Tibial artery (tissue), 4 donors: ENCODE results near the gene H2AZ2.

ENCODE experiments used
- DNase-seq, 2 donors: peaks; one replicate each; pipeline ENCODE4 v3.0.0-alpha.2; 2019
- H3K27ac ChIP-seq, 2 donors: fragments of 200-600 bp; sonication (generic) in 1 of 2; 1 replicate in 1 of 2; 2 replicates in 1 of 2; pipeline ENCODE4 v1.5.1; 2018 to 2019; ENCODE audit warnings: mild to moderate bottlenecking in 1 of 2
- H3K27me3 ChIP-seq, 2 donors: fragments of 200-600 bp; sonication (generic) in 1 of 2; one replicate each; pipeline versions ENCODE4 v1.5.1 to v1.6.0; 2016 to 2019
- H3K36me3 ChIP-seq, 3 donors: fragments of 200-600 bp; sonication (generic) in 2 of 3; one replicate each; pipeline ENCODE4 v1.5.1; 2016 to 2019; ENCODE audit warnings: mild to moderate bottlenecking in 2 of 3
- H3K4me1 ChIP-seq, 4 donors: fragments of 200-600 bp; sonication (generic) in 2 of 4; 1 replicate in 3 of 4; 2 replicates in 1 of 4; pipeline ENCODE4 v1.5.1; 2016 to 2019
- H3K4me3 ChIP-seq, 2 donors: fragments of 200-600 bp; sonication (generic) in 1 of 2; 1 replicate in 1 of 2; 2 replicates in 1 of 2; pipeline ENCODE4 v1.5.1; 2018 to 2019; ENCODE audit warnings: mild to moderate bottlenecking in 2 of 2
- H3K9me3 ChIP-seq, 3 donors: fragments of 200-600 bp; sonication (generic) in 1 of 3; one replicate each; pipeline ENCODE4 v1.5.1; 2016 to 2019
- intact Hi-C: fragments of 100-400 bp; cut with DNase I; formaldehyde crosslinking; loops from one replicate; pipeline ENCODE4 v1.15.0; 2023; ENCODE audit warnings: low total_unique reads
- TF ChIP-seq, protein P1 (sequence below), 2 experiments: fragments of 200-600 bp in 1 of 2; fragments of 450-650 bp in 1 of 2; IDR thresholded peaks; one replicate each; pipeline ENCODE4 v1.5.1; 2017 to 2019; ENCODE audit warnings: antibody characterized with exemption in 2 of 2, mild to moderate bottlenecking in 1 of 2, moderate library complexity in 1 of 2

Gene H2AZ2

GRCh38 chr7:44883961-44884620 is 36.2 kb upstream of the H2AZ2 start:
- peak overlapping the region; percentile 79 to 98 for H3K4me3 ChIP-seq

DNA sequence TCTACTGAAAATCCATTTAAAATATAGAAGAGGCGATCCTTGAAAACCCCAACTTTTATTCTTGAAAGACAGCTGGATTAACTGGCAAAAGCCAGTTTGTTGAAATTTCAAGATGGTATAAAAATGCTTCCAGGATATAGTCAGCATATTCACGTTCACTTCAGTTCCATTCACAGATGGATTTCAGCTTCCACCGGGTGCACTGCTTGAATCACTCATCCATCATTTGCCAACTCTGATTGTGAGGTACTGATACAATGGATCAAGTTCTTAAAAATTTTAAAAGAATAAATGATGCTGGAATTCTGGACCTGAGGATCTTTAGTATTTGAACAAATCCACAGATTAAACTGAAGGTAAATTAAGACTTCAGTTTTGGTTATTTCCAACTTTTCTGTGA is 35.0 kb upstream of the H2AZ2 start:
- H3K27ac ChIP-seq: no peak overlapping the region
- H3K36me3 ChIP-seq: peaks cover 0 to 3% (median 0%) of the 10 kb centered on the region in 3 donors
- H3K9me3 ChIP-seq: no peaks in the 10 kb centered on the region
- intact Hi-C loops: loop anchor here (10.0 kb wide), 1 partner anchor 122 kb away; the partner anchor contains the start of gene CCM2
- no peak for DNase-seq
- H3K4me3 ChIP-seq: peak overlapping the region; percentile 30 to 79
- TF ChIP-seq, protein P1, sequence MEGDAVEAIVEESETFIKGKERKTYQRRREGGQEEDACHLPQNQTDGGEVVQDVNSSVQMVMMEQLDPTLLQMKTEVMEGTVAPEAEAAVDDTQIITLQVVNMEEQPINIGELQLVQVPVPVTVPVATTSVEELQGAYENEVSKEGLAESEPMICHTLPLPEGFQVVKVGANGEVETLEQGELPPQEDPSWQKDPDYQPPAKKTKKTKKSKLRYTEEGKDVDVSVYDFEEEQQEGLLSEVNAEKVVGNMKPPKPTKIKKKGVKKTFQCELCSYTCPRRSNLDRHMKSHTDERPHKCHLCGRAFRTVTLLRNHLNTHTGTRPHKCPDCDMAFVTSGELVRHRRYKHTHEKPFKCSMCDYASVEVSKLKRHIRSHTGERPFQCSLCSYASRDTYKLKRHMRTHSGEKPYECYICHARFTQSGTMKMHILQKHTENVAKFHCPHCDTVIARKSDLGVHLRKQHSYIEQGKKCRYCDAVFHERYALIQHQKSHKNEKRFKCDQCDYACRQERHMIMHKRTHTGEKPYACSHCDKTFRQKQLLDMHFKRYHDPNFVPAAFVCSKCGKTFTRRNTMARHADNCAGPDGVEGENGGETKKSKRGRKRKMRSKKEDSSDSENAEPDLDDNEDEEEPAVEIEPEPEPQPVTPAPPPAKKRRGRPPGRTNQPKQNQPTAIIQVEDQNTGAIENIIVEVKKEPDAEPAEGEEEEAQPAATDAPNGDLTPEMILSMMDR (IDR thresholded peaks at IDR 0.05): no peak
- H3K27me3 ChIP-seq: no peaks in the 10 kb centered on the region
- H3K4me1 ChIP-seq: peaks cover 0 to 76% (median 51%) of the 10 kb centered on the region in 4 donors

More at GRCh38 chr7:44883961-44884620, 36.2 kb upstream of the H2AZ2 start:
- Histone ChIP-seq H3K27ac (peak overlapping the region; percentile 97), H3K4me1 (peaks cover 0 to 64% (median 48%) of the 10 kb centered on the region in 4 donors), H3K27me3 (no peaks in the 10 kb centered on the region), H3K36me3 (peaks cover 0 to 3% (median 0%) of the 10 kb centered on the region in 3 donors), H3K9me3 (no peaks in the 10 kb centered on the region)
- DNase-seq: no peak
- intact Hi-C loops: loop anchor here (10.0 kb wide), 1 partner anchor 121 kb away; the partner anchor contains the start of gene CCM2
- TF ChIP-seq, protein P1 (IDR thresholded peaks at IDR 0.05): no peak

GRCh38 chr7:44881610-44882009 is 33.7 kb upstream of the H2AZ2 start:
- DNase-seq: no peak
- no peaks in the 10 kb centered on the region for H3K27me3 ChIP-seq
- H3K9me3 ChIP-seq: no peaks in the 10 kb centered on the region
- H3K4me3 ChIP-seq: peak overlapping the region; percentile 30 to 79
- H3K36me3 ChIP-seq: peaks cover 0 to 3% (median 0%) of the 10 kb centered on the region in 3 donors
- TF ChIP-seq, protein P1 (IDR thresholded peaks at IDR 0.05): no peak
- intact Hi-C loops: loop anchor here (10.0 kb wide), 1 partner anchor 123 kb away; the partner anchor contains the start of gene CCM2
- H3K4me1 ChIP-seq: peaks cover 0 to 85% (median 55%) of the 10 kb centered on the region in 4 donors
- no peak overlapping the region for H3K27ac ChIP-seq

- DNase-seq: no peak
- Histone ChIP-seq H3K9me3 (no peaks in the 10 kb centered on the region), H3K27me3 (no peaks in the 10 kb centered on the region), H3K4me1 (peaks cover 0 to 80% (median 54%) of the 10 kb centered on the region in 4 donors), H3K27ac (no peak overlapping the region), H3K4me3 (peak overlapping the region; percentile 30 to 79), H3K36me3 (peaks cover 0 to 3% (median 0%) of the 10 kb centered on the region in 3 donors)
- intact Hi-C loops: loop anchor here (10.0 kb wide), 1 partner anchor 124 kb away; the partner anchor contains the start of gene CCM2
- TF ChIP-seq, protein P1 (IDR thresholded peaks at IDR 0.05): no peak
Observed at GRCh38 chr7:44881066-44881600, 33.2 kb upstream of the H2AZ2 start.

- no peaks in the 10 kb centered on the region for H3K27me3 ChIP-seq
- H3K36me3 ChIP-seq: peaks cover 0 to 3% (median 0%) of the 10 kb centered on the region in 3 donors
- TF ChIP-seq, protein P1 (IDR thresholded peaks at IDR 0.05): no peak
- no peak overlapping the region for H3K27ac ChIP-seq
- H3K4me1 ChIP-seq: peaks cover 0 to 77% (median 53%) of the 10 kb centered on the region in 4 donors
- no peaks in the 10 kb centered on the region for H3K9me3 ChIP-seq
- intact Hi-C loops: loop anchor here (10.0 kb wide), 1 partner anchor 124 kb away; the partner anchor contains the start of gene CCM2
- peak overlapping the region; percentile 30 to 79 for H3K4me3 ChIP-seq
- DNase-seq: no peak
Observed at GRCh38 chr7:44880317-44881018, 32.6 kb upstream of the H2AZ2 start.
